C4-2B (cell line): ENCODE results near the gene ADAMTSL1.

Source experiments
- H3K27ac ChIP-seq: fragments of 450-650 bp; 2 replicates; pipeline ENCODE4 v1.5.1; 2017
- CTCF ChIP-seq: fragments of 450-650 bp; conservative IDR thresholded peaks from 2 replicates; pipeline ENCODE4 v1.5.1; 2017; ENCODE audit warnings: mild to moderate bottlenecking
- ZFX ChIP-seq: fragments of 450-650 bp; IDR thresholded peaks from 2 replicates; pipeline ENCODE4 v1.6.1; 2017

Gene ADAMTSL1

DNA sequence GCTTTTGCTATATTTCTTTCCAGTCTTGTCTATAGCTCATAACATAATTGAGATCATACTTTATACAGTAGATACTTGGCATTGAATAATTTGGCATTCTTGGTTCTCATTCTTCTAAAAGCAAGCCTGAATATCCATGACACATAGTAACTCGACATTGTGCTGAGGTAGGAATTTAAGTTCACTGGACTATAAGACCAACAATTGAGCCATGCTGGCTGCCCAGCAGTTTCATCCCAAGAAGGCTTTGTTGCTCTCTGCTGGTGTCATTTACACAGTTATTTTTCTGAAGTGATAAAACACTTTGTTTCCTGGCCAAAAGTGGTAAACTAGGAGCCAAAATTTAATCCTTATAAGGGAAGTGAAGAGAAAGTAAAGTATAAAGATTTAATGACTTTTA lies 192.0 kb downstream of the ADAMTSL1 start:
- TF ChIP-seq ZFX, result no peak
- TF ChIP-seq CTCF, result no peak
- no peak overlapping the region for H3K27ac ChIP-seq

DNA sequence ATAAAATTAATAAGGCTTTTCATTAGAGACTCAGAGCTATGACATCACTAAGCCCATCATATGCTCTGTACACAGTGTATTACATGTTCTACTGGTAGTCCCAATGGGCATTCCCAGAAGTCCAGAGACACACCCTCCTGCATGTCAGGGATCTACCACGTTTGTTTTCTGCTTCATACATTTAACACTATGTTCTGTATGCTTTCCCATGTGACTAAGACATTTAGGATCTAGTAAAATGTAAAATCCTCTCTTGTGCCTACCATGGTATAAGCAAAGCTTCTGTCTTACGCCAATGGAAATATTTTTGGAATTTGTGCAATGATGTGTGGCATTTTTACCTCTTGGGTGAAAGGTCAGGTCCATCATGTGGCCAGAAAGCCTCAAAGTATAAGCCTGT lies 192.4 kb downstream of the ADAMTSL1 start:
- no peak overlapping the region for H3K27ac ChIP-seq
- no peak for TF ChIP-seq ZFX
- no peak for TF ChIP-seq CTCF

GRCh38 chr9:18666986-18667772 lies 193.2 kb downstream of the ADAMTSL1 start:
- H3K27ac ChIP-seq, result no peak overlapping the region
- TF ChIP-seq CTCF (no peak), ZFX (no peak)

GRCh38 chr9:18668944-18669343 lies 195.0 kb downstream of the ADAMTSL1 start:
- TF ChIP-seq CTCF, result no peak
- no peak for TF ChIP-seq ZFX

DNA sequence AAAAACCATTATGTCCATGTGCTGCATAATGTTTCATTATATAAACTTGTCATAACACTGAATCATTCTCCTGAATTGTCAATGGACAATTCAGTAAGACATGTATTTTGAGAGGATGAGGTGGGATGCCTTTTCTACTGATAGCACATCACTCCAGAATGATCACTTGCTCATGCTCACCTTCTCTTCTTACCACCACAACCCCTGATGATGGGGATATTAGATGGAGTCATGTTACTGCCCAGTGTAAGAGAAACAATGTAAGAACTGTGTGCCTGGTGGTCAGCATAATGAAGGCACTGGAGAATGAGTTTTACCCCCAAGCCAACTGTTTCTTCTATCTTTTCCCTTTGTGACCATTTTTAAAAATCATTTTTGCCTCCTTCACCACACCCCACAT lies 198.8 kb downstream of the ADAMTSL1 start:
- H3K27ac ChIP-seq, result no peak overlapping the region
- TF ChIP-seq CTCF (no peak), ZFX (no peak)

More at GRCh38 chr9:18668944-18669343, 195.0 kb downstream of the ADAMTSL1 start:
- no peak overlapping the region for H3K27ac ChIP-seq

DNA sequence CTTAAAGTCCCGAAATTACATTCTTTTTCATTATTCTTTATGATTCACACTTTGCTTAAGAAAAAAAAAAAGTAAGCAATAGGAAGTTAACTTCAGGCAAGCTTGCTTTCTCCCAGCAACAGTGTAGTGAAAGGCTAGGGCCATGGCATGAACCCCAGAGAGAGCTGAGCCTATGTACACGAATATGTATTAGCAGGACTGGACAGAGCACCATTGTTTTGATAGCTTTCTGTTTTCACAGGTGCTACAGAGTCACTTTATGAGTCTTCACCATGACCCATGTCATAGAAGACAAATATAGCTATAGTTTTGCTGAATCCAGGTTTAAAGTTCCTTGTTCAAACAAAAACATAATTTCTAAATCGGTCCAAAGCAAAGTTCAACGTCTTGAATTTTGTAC lies 199.2 kb downstream of the ADAMTSL1 start:
- TF ChIP-seq ZFX (no peak), CTCF (no peak)
- H3K27ac ChIP-seq, result no peak overlapping the region

GRCh38 chr9:18675332-18675731 lies 201.4 kb downstream of the ADAMTSL1 start:
- no peak overlapping the region for H3K27ac ChIP-seq
- no peak for TF ChIP-seq ZFX
- no peak for TF ChIP-seq CTCF
